Lower leg skin (tissue), 3 donors: ENCODE results near the gene PRPS1.

ENCODE experiments used
- POLR2A ChIP-seq, 2 donors: fragments of 450-650 bp; IDR thresholded peaks; one replicate each; pipeline ENCODE4 v1.6.1; 2016 to 2017; ENCODE audit warnings: antibody characterized with exemption in 2 of 2, mild to moderate bottlenecking in 1 of 2, moderate library complexity in 1 of 2
- TF ChIP-seq, protein P1 (sequence below), 3 donors: fragments of 450-650 bp; IDR thresholded peaks; one replicate each; pipeline ENCODE4 v1.5.1; 2016; ENCODE audit warnings: antibody characterized with exemption in 3 of 3, mild to moderate bottlenecking in 3 of 3, moderate library complexity in 2 of 3

DNA sequence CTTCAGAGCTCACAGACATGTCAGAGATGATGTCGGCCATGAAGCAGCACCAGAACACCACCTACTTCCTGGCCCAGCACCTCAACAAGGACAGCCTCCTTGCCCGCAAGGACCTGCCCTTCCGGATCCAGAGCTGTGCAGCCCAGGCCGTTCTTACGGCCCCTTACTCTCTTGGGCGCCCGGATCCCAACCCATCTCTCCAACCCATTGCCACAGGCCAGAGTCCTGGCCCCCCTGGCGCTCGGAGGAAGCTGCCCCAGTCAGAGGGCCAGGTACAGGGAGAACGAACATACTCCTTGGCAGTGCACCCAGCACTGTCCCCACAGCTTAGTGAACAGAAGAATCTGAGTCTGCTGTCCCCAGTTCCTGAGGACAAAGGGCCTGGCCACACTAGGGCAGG, 27.9 kb upstream of the PRPS1 start:
- TF ChIP-seq, protein P1, sequence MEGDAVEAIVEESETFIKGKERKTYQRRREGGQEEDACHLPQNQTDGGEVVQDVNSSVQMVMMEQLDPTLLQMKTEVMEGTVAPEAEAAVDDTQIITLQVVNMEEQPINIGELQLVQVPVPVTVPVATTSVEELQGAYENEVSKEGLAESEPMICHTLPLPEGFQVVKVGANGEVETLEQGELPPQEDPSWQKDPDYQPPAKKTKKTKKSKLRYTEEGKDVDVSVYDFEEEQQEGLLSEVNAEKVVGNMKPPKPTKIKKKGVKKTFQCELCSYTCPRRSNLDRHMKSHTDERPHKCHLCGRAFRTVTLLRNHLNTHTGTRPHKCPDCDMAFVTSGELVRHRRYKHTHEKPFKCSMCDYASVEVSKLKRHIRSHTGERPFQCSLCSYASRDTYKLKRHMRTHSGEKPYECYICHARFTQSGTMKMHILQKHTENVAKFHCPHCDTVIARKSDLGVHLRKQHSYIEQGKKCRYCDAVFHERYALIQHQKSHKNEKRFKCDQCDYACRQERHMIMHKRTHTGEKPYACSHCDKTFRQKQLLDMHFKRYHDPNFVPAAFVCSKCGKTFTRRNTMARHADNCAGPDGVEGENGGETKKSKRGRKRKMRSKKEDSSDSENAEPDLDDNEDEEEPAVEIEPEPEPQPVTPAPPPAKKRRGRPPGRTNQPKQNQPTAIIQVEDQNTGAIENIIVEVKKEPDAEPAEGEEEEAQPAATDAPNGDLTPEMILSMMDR (IDR thresholded peaks at IDR 0.05) = no peak
- TF ChIP-seq POLR2A (IDR thresholded peaks at IDR 0.05) = no peak
